Astrocyte of the spinal cord (primary cell): ENCODE data around the gene FOXN3.

Experiments used
- DNase-seq: peaks from one replicate; pipeline ENCODE4 v3.0.0; 2011; ENCODE audit warnings: low read depth, low spot score
- H3K4me3 ChIP-seq: 2 replicates; pipeline ENCODE4 v1.5.1; 2011; ENCODE audit warnings: low read depth, mild to moderate bottlenecking, low read length, moderate library complexity
- CTCF ChIP-seq: IDR thresholded peaks from 2 replicates; pipeline ENCODE4 v1.5.1; 2012; ENCODE audit warnings: low read depth, mild to moderate bottlenecking, low read length, inconsistent platforms
- in situ Hi-C: cut with HindIII; loops from 2 replicates; pipeline ENCODE4 v1.10.0; 2017; ENCODE audit warnings: low sequenced_read_pairs

Gene FOXN3

GRCh38 chr14:89343356-89343755 is 73.7 kb downstream of the FOXN3 start:
- in situ Hi-C loops: no loop called here
- DNase-seq: no peak
- no peak for TF ChIP-seq CTCF

GRCh38 chr14:89342049-89342448 is 75.0 kb downstream of the FOXN3 start:
- no peak for DNase-seq
- H3K4me3 ChIP-seq: no peak overlapping the region
- in situ Hi-C loops: no loop called here
- TF ChIP-seq CTCF: no peak

More at GRCh38 chr14:89343356-89343755, 73.7 kb downstream of the FOXN3 start:
- no peak overlapping the region for H3K4me3 ChIP-seq

GRCh38 chr14:89340200-89341181 is 76.5 kb downstream of the FOXN3 start:
- H3K4me3 ChIP-seq: no peak overlapping the region
- TF ChIP-seq CTCF: no peak
- peak; percentile 19 for DNase-seq
- in situ Hi-C loops: no loop called here

- in situ Hi-C loops: no loop called here
- TF ChIP-seq CTCF: no peak
- no peak for DNase-seq
- H3K4me3 ChIP-seq: no peak overlapping the region
These were observed 77.5 kb downstream of the FOXN3 start for GRCh38 chr14:89339579-89339978.

- in situ Hi-C loops: no loop called here
- no peak for TF ChIP-seq CTCF
- H3K4me3 ChIP-seq: no peak overlapping the region
- no peak for DNase-seq
These were observed 77.9 kb downstream of the FOXN3 start for GRCh38 chr14:89339158-89339557.

GRCh38 chr14:89336338-89336737 is 80.7 kb downstream of the FOXN3 start:
- H3K4me3 ChIP-seq: no peak overlapping the region
- in situ Hi-C loops: no loop called here
- no peak for TF ChIP-seq CTCF
- no peak for DNase-seq
